HG02623 (cell line): ENCODE measurements around the gene HMCES.
"Not testable (repeated sequence)": the region's sequence is repeated elsewhere in the genome, so short reads cannot be mapped to it uniquely, and the experiment has no call there.

Experiments
- ATAC-seq: cut with Tn5 transposase; IDR thresholded peaks from one replicate; pipeline ENCODE4 v1.9.1; 2021; ENCODE audit warnings: moderate library complexity; ENCODE audit not compliant: unreplicated experiment

HMCES gene

GRCh38 chr3:129317014-129317771 is 38.5 kb downstream of the HMCES start:
- ATAC-seq = no peak

GRCh38 chr3:129317848-129318247 is 39.2 kb downstream of the HMCES start:
- no peak for ATAC-seq

GRCh38 chr3:129318921-129319320 is 40.3 kb downstream of the HMCES start:
- ATAC-seq = no peak

GRCh38 chr3:129320261-129320660 is 41.6 kb downstream of the HMCES start:
- no peak for ATAC-seq

GRCh38 chr3:129320825-129321487 is 42.3 kb downstream of the HMCES start:
- ATAC-seq = no peak

GRCh38 chr3:129321887-129322286 is 43.2 kb downstream of the HMCES start:
- ATAC-seq = no peak

- no peak for ATAC-seq
These were observed 45.1 kb downstream of the HMCES start for GRCh38 chr3:129323651-129324294.

GRCh38 chr3:129324855-129325254 is 46.2 kb downstream of the HMCES start:
- ATAC-seq = no peak

- ATAC-seq = no peak
These were observed 46.7 kb downstream of the HMCES start for GRCh38 chr3:129325383-129325782.

- no peak for ATAC-seq
These were observed 47.5 kb downstream of the HMCES start for GRCh38 chr3:129326138-129326537.

- no peak for ATAC-seq
These were observed 47.9 kb downstream of the HMCES start for GRCh38 chr3:129326595-129326994.

- no peak for ATAC-seq
These were observed 48.8 kb downstream of the HMCES start for GRCh38 chr3:129327510-129327909.

- no peak for ATAC-seq
These were observed 51.2 kb downstream of the HMCES start for GRCh38 chr3:129329858-129330257.

- no peak for ATAC-seq
These were observed 51.7 kb downstream of the HMCES start for GRCh38 chr3:129330409-129330808.

GRCh38 chr3:129333891-129334290 is 55.2 kb downstream of the HMCES start:
- ATAC-seq = no peak

GRCh38 chr3:129336093-129336706 is 57.5 kb downstream of the HMCES start:
- ATAC-seq = no peak

GRCh38 chr3:129337719-129338118 is 59.0 kb downstream of the HMCES start:
- not testable (repeated sequence) for ATAC-seq

GRCh38 chr3:129339186-129339585 is 60.5 kb downstream of the HMCES start:
- ATAC-seq = not testable (repeated sequence)

- not testable (repeated sequence) for ATAC-seq
These were observed 61.2 kb downstream of the HMCES start for GRCh38 chr3:129339833-129340232.

GRCh38 chr3:129341331-129342141 is 62.9 kb downstream of the HMCES start:
- no peak for ATAC-seq
